ENCODE measurements around the gene ZNF33A. TPM values are rescaled to one million over a fixed set of nuclear protein-coding genes. Genes with fewer than 3 reads are reported as not detected.

ZNF33A gene
- total and polyA plus RNA-seq, 8 donors = 7.6 to 72.9 (median 21.0) TPM

- no peak for TF ChIP-seq POLR2AphosphoS5 (IDR thresholded peaks at IDR 0.05)
- TF ChIP-seq CTCF (IDR thresholded peaks at IDR 0.05) = no peak
- TF ChIP-seq POLR2A (IDR thresholded peaks at IDR 0.05) = no peak
- no peak for TF ChIP-seq EP300 (IDR thresholded peaks at IDR 0.05)
Observed at GRCh38 chr10:38032886-38033285, 22.4 kb downstream of the ZNF33A start.

GRCh38 chr10:38038107-38038931 is 27.8 kb downstream of the ZNF33A start:
- H3K36me3 ChIP-seq = peaks cover 25 to 88% (median 72%) of the 10 kb centered on the region in 4 donors
- H3K4me1 ChIP-seq = peaks cover 0 to 7% (median 0%) of the 10 kb centered on the region in 4 donors
- no peak for TF ChIP-seq POLR2A (IDR thresholded peaks at IDR 0.05)
- TF ChIP-seq POLR2AphosphoS5 (IDR thresholded peaks at IDR 0.05) = no peak
- TF ChIP-seq CTCF (IDR thresholded peaks at IDR 0.05) = no peak
- no peak for TF ChIP-seq EP300 (IDR thresholded peaks at IDR 0.05)
- H3K9me3 ChIP-seq = no peaks in the 10 kb centered on the region
- 89 to 95% (median 93%) methylated on average over 7 of the region's 7 CpGs for WGBS, 5 donors
- H3K27ac ChIP-seq = peak overlapping the region in 1 of 5 donors; percentile 33
- intact Hi-C loops (cut with DNase I; ENCODE audit: low total_unique reads) = no loop called here
- DNase-seq = peak in 1 of 2 donors; percentile 10
- no peaks in the 10 kb centered on the region for H3K27me3 ChIP-seq
- no peak overlapping the region for H3K4me3 ChIP-seq

More at GRCh38 chr10:38032886-38033285, 22.4 kb downstream of the ZNF33A start:
- Histone ChIP-seq H3K27ac (peak overlapping the region in 2 of 5 donors; percentile 33 to 51), H3K27me3 (no peaks in the 10 kb centered on the region), H3K4me1 (no peaks in the 10 kb centered on the region), H3K4me3 (no peak overlapping the region), H3K36me3 (peaks cover 36 to 99% (median 99%) of the 10 kb centered on the region in 4 donors), H3K9me3 (no peaks in the 10 kb centered on the region)
- peak in 1 of 2 donors; percentile 10 for DNase-seq
- 72 to 89% (median 76%) methylated on average over 5 of the region's 5 CpGs for WGBS, 5 donors
- intact Hi-C loops (cut with DNase I; ENCODE audit: low total_unique reads) = no loop called here

- no peak for DNase-seq
- H3K4me1 ChIP-seq = peaks cover 0 to 7% (median 0%) of the 10 kb centered on the region in 4 donors
- no peaks in the 10 kb centered on the region for H3K9me3 ChIP-seq
- H3K4me3 ChIP-seq = no peak overlapping the region
- H3K27ac ChIP-seq = peak overlapping the region in 1 of 5 donors; percentile 33
- intact Hi-C loops (cut with DNase I; ENCODE audit: low total_unique reads) = no loop called here
- no peak for TF ChIP-seq POLR2A (IDR thresholded peaks at IDR 0.05)
- H3K36me3 ChIP-seq = peaks cover 22 to 88% (median 73%) of the 10 kb centered on the region in 4 donors
- no peaks in the 10 kb centered on the region for H3K27me3 ChIP-seq
Observed at GRCh38 chr10:38038932-38039245, 28.4 kb downstream of the ZNF33A start.

- intact Hi-C loops (cut with DNase I; ENCODE audit: low total_unique reads) = no loop called here
- H3K4me1 ChIP-seq = peaks cover 0 to 1% (median 0%) of the 10 kb centered on the region in 4 donors
- no peak overlapping the region for H3K27ac ChIP-seq
- H3K4me3 ChIP-seq = no peak overlapping the region
- DNase-seq = no peak
- TF ChIP-seq CTCF (IDR thresholded peaks at IDR 0.05) (no peak), EP300 (IDR thresholded peaks at IDR 0.05) (no peak), POLR2A (IDR thresholded peaks at IDR 0.05) (no peak), POLR2AphosphoS5 (IDR thresholded peaks at IDR 0.05) (no peak)
- H3K9me3 ChIP-seq = peaks cover 0 to 12% (median 0%) of the 10 kb centered on the region in 4 donors
- 90 to 95% (median 94%) methylated on average over 2 of the region's 2 CpGs for WGBS, 5 donors
- H3K36me3 ChIP-seq = peaks cover 12 to 88% (median 63%) of the 10 kb centered on the region in 4 donors
- H3K27me3 ChIP-seq = no peaks in the 10 kb centered on the region
Observed at GRCh38 chr10:38043516-38043915, 33.0 kb downstream of the ZNF33A start.

GRCh38 chr10:38045129-38045528 is 34.7 kb downstream of the ZNF33A start:
- DNase-seq = no peak
- H3K4me1 ChIP-seq = no peaks in the 10 kb centered on the region
- peaks cover 0 to 12% (median 3%) of the 10 kb centered on the region in 4 donors for H3K9me3 ChIP-seq
- H3K4me3 ChIP-seq = no peak overlapping the region
- no peak overlapping the region for H3K27ac ChIP-seq
- 50 to 98% (median 75%) methylated on average over 2 of the region's 2 CpGs for WGBS, 5 donors
- H3K36me3 ChIP-seq = peaks cover 12 to 95% (median 75%) of the 10 kb centered on the region in 4 donors
- intact Hi-C loops (cut with DNase I; ENCODE audit: low total_unique reads) = no loop called here
- TF ChIP-seq POLR2A (IDR thresholded peaks at IDR 0.05) (no peak), POLR2AphosphoS5 (IDR thresholded peaks at IDR 0.05) (no peak), CTCF (IDR thresholded peaks at IDR 0.05) (no peak), EP300 (IDR thresholded peaks at IDR 0.05) (no peak)
- H3K27me3 ChIP-seq = no peaks in the 10 kb centered on the region

Data from stomach (tissue), 9 donors.